Hepatocyte (in vitro differentiated cells): ENCODE results near the gene CAPRIN2. TPM values are rescaled to one million over a fixed set of nuclear protein-coding genes. Genes with fewer than 3 reads are reported as not detected.

Source experiments
- DNase-seq: peaks from one replicate; pipeline ENCODE4 v3.0.0-alpha.2; 2016; ENCODE audit warnings: low spot score
- H2AFZ ChIP-seq: fragments of 200-600 bp; sonication (generic); 2 replicates; pipeline ENCODE4 v1.6.0; 2016; ENCODE audit warnings: antibody characterized with exemption, mild to moderate bottlenecking
- H3K27ac ChIP-seq: fragments of 200-600 bp; sonication (generic); 2 replicates; pipeline ENCODE4 v1.5.1; 2016; ENCODE audit warnings: mild to moderate bottlenecking
- H3K27me3 ChIP-seq: fragments of 200-600 bp; sonication (generic); 2 replicates; pipeline ENCODE4 v1.6.1; 2016
- H3K36me3 ChIP-seq: fragments of 200-600 bp; sonication (generic); replicated peaks from 2 replicates; pipeline ENCODE4 v1.5.1; 2016; ENCODE audit warnings: low read depth; ENCODE audit not compliant: insufficient read depth
- H3K4me1 ChIP-seq: fragments of 200-600 bp; sonication (generic); 2 replicates; pipeline ENCODE4 v1.5.1; 2016; ENCODE audit warnings: mild to moderate bottlenecking, moderate library complexity; ENCODE audit not compliant: insufficient read depth
- H3K4me2 ChIP-seq: fragments of 200-600 bp; sonication (generic); 2 replicates; pipeline ENCODE4 v1.6.0; 2016
- H3K4me3 ChIP-seq: fragments of 200-600 bp; sonication (generic); 2 replicates; pipeline ENCODE4 v1.5.1; 2016; ENCODE audit warnings: mild to moderate bottlenecking
- H3K79me2 ChIP-seq: fragments of 200-600 bp; sonication (generic); 2 replicates; pipeline ENCODE4 v1.6.0; 2017; ENCODE audit warnings: mild to moderate bottlenecking
- H3K9me2 ChIP-seq: fragments of 200-600 bp; sonication (generic); replicated peaks from 2 replicates; pipeline ENCODE4 v1.6.0; 2017; ENCODE audit warnings: mild to moderate bottlenecking; ENCODE audit not compliant: insufficient read depth
- H3K9me3 ChIP-seq: fragments of 200-600 bp; sonication (generic); 2 replicates; pipeline ENCODE4 v1.5.1; 2016; ENCODE audit warnings: low read depth, mild to moderate bottlenecking
- H4K20me1 ChIP-seq: fragments of 200-600 bp; sonication (generic); 2 replicates; pipeline ENCODE4 v1.6.0; 2016; ENCODE audit warnings: mild to moderate bottlenecking; ENCODE audit not compliant: insufficient read depth, poor library complexity, severe bottlenecking
- CTCF ChIP-seq: fragments of 200-600 bp; sonication (generic); IDR thresholded peaks from 2 replicates; pipeline ENCODE4 v1.5.1; 2016; ENCODE audit warnings: antibody characterized with exemption, mild to moderate bottlenecking; ENCODE audit not compliant: poor library complexity
- EZH2 ChIP-seq: fragments of 200-600 bp; sonication (generic); IDR thresholded peaks from 2 replicates; pipeline ENCODE4 v1.6.1; 2016; ENCODE audit warnings: antibody characterized with exemption, mild to moderate bottlenecking, borderline replicate concordance
- EZH2phosphoT487 ChIP-seq: fragments of 200-600 bp; sonication (generic); IDR thresholded peaks from one replicate; pipeline ENCODE4 v1.6.1; 2018; ENCODE audit warnings: antibody characterized with exemption, mild to moderate bottlenecking, low read depth, moderate library complexity; ENCODE audit not compliant: unreplicated experiment, severe bottlenecking
- WGBS: methylation state at CpG from one replicate; pipeline ENCODE4 v1.1.6; 2016; ENCODE audit warnings: low lambda C conversion rate; ENCODE audit errors: missing lambda C conversion rate; 5-methylcytosine and 5-hydroxymethylcytosine counted together
- polyA plus RNA-seq: library from polyadenylated mRNA; unstranded; fragments of >200 nt; fragmentation: Nextera tagmentation; extraction: Ambion mirVana; gene quantifications from 2 replicates; pipeline ENCODE4 v1.2.1, GENCODE V29; 2016
- total RNA-seq: library from RNA; depleted of rRNA; stranded (reverse); fragments of >200 nt; gene quantifications from 2 replicates; pipeline ENCODE4 v1.2.3, GENCODE V29; 2014

The CAPRIN2 gene
- total and polyA plus RNA-seq, 2 experiments from 2014 or later: 19.0 to 25.4 TPM

- H3K9me3 ChIP-seq: no peaks in the 10 kb centered on the region
- no peaks in the 10 kb centered on the region for H3K79me2 ChIP-seq
- 92% methylated on average over 2 of the region's 2 CpGs for WGBS
- no peaks in the 10 kb centered on the region for H4K20me1 ChIP-seq
- H3K4me1 ChIP-seq: no peaks in the 10 kb centered on the region
- TF ChIP-seq EZH2phosphoT487 (no peak), EZH2 (no peak), CTCF (no peak)
- no peaks in the 10 kb centered on the region for H3K27me3 ChIP-seq
- H2AFZ ChIP-seq: no peak overlapping the region
- no peaks in the 10 kb centered on the region for H3K36me3 ChIP-seq
- no peak overlapping the region for H3K4me2 ChIP-seq
- no peak overlapping the region for H3K27ac ChIP-seq
- no peak for DNase-seq
- no peak overlapping the region for H3K4me3 ChIP-seq
- H3K9me2 ChIP-seq: no peaks in the 10 kb centered on the region
These were observed 15.1 kb upstream of the CAPRIN2 start for GRCh38 chr12:30769802-30770201.

- Histone ChIP-seq H3K27ac (no peak overlapping the region), H3K9me3 (no peaks in the 10 kb centered on the region), H3K4me2 (no peak overlapping the region), H4K20me1 (no peaks in the 10 kb centered on the region), H3K36me3 (no peaks in the 10 kb centered on the region), H3K4me1 (peaks cover 16% of the 10 kb centered on the region), H3K79me2 (no peaks in the 10 kb centered on the region), H2AFZ (no peak overlapping the region), H3K9me2 (no peaks in the 10 kb centered on the region), H3K4me3 (no peak overlapping the region), H3K27me3 (no peaks in the 10 kb centered on the region)
- DNase-seq: no peak
- WGBS: 82% methylated on average over 2 of the region's 2 CpGs
- no peak for TF ChIP-seq CTCF
- TF ChIP-seq EZH2: no peak
- TF ChIP-seq EZH2phosphoT487: no peak
These were observed 9.5 kb upstream of the CAPRIN2 start for GRCh38 chr12:30764251-30764650.

- H3K9me2 ChIP-seq: no peaks in the 10 kb centered on the region
- DNase-seq: peak; percentile 28
- no peaks in the 10 kb centered on the region for H4K20me1 ChIP-seq
- H3K9me3 ChIP-seq: no peaks in the 10 kb centered on the region
- TF ChIP-seq CTCF: no peak
- no peak for TF ChIP-seq EZH2
- no peak for TF ChIP-seq EZH2phosphoT487
- H3K36me3 ChIP-seq: no peaks in the 10 kb centered on the region
- H3K27me3 ChIP-seq: no peaks in the 10 kb centered on the region
- WGBS: 62% methylated on average over 3 of the region's 3 CpGs
- H3K27ac ChIP-seq: peak overlapping the region; percentile 42
- no peaks in the 10 kb centered on the region for H3K79me2 ChIP-seq
- H3K4me3 ChIP-seq: no peak overlapping the region
- peaks cover 16% of the 10 kb centered on the region for H3K4me1 ChIP-seq
- peak overlapping the region; percentile 25 for H3K4me2 ChIP-seq
- H2AFZ ChIP-seq: no peak overlapping the region
These were observed 8.3 kb upstream of the CAPRIN2 start for GRCh38 chr12:30763053-30763452.

- Histone ChIP-seq H3K9me2 (no peaks in the 10 kb centered on the region), H3K27me3 (no peaks in the 10 kb centered on the region), H3K9me3 (no peaks in the 10 kb centered on the region), H2AFZ (no peak overlapping the region), H4K20me1 (no peaks in the 10 kb centered on the region), H3K4me3 (no peak overlapping the region), H3K36me3 (no peaks in the 10 kb centered on the region), H3K79me2 (no peaks in the 10 kb centered on the region), H3K4me1 (peaks cover 16% of the 10 kb centered on the region), H3K4me2 (no peak overlapping the region), H3K27ac (no peak overlapping the region)
- DNase-seq: no peak
- TF ChIP-seq EZH2phosphoT487 (no peak), CTCF (no peak), EZH2 (no peak)
- 98% methylated on average over 2 of the region's 2 CpGs for WGBS
These were observed 7.0 kb upstream of the CAPRIN2 start for GRCh38 chr12:30761730-30762129.
